SJCRH30 (cell line): ENCODE measurements around the gene UNC79. TPM values are rescaled to one million over a fixed set of nuclear protein-coding genes. Genes with fewer than 3 reads are reported as not detected.
A peak's percentile ranks its signal among the peaks of the same experiment; 100 is the strongest.

Experiments used
- DNase-seq, 2 experiments: peaks; one replicate each; pipeline ENCODE4 v3.0.0-alpha.2; 2015 to 2020
- H3K27ac ChIP-seq: fragments of 250-450 bp; sonication (Bioruptor Pico); 2 replicates; pipeline ENCODE4 v1.5.1; 2020; ENCODE audit warnings: mild to moderate bottlenecking, moderate library complexity
- H3K27me3 ChIP-seq: fragments of 250-450 bp; sonication (Bioruptor Pico); 2 replicates; pipeline ENCODE4 v1.5.1; 2020; ENCODE audit warnings: mild to moderate bottlenecking, moderate library complexity
- H3K36me3 ChIP-seq: fragments of 250-450 bp; sonication (Bioruptor Pico); 2 replicates; pipeline ENCODE4 v1.5.1; 2020; ENCODE audit warnings: mild to moderate bottlenecking, moderate library complexity
- H3K4me1 ChIP-seq: fragments of 250-450 bp; sonication (Bioruptor Pico); 2 replicates; pipeline ENCODE4 v1.5.1; 2020; ENCODE audit warnings: mild to moderate bottlenecking, moderate library complexity
- H3K4me3 ChIP-seq: fragments of 250-450 bp; sonication (Bioruptor Pico); 2 replicates; pipeline ENCODE4 v1.5.1; 2020; ENCODE audit warnings: mild to moderate bottlenecking, moderate library complexity
- H3K9me3 ChIP-seq: fragments of 250-450 bp; sonication (Bioruptor Pico); replicated peaks from 2 replicates; pipeline ENCODE4 v1.5.1; 2020; ENCODE audit warnings: mild to moderate bottlenecking, moderate library complexity
- total RNA-seq: library from RNA; depleted of rRNA; stranded (reverse); fragments of >200 nt; shearing (Covaris generic); gene quantifications from 2 replicates; pipeline ENCODE4 v1.2.3, GENCODE V29; 2014

UNC79 gene
- total RNA-seq, 1 experiment from 2014 or later = not detected

- no peak overlapping the region for H3K27ac ChIP-seq
- no peaks in the 10 kb centered on the region for H3K27me3 ChIP-seq
- H3K36me3 ChIP-seq = no peaks in the 10 kb centered on the region
- no peaks in the 10 kb centered on the region for H3K4me1 ChIP-seq
- no peak overlapping the region for H3K4me3 ChIP-seq
- no peaks in the 10 kb centered on the region for H3K9me3 ChIP-seq
- no peak for DNase-seq
Observed at GRCh38 chr14:93525696-93526451, 95.1 kb downstream of the UNC79 start.

GRCh38 chr14:93527203-93527607 lies 96.5 kb downstream of the UNC79 start:
- no peaks in the 10 kb centered on the region for H3K9me3 ChIP-seq
- no peak overlapping the region for H3K27ac ChIP-seq
- no peaks in the 10 kb centered on the region for H3K36me3 ChIP-seq
- H3K4me3 ChIP-seq = no peak overlapping the region
- no peaks in the 10 kb centered on the region for H3K4me1 ChIP-seq
- no peak for DNase-seq
- no peaks in the 10 kb centered on the region for H3K27me3 ChIP-seq

- Histone ChIP-seq H3K27me3 (no peaks in the 10 kb centered on the region), H3K4me1 (no peaks in the 10 kb centered on the region), H3K27ac (no peak overlapping the region), H3K4me3 (no peak overlapping the region), H3K9me3 (no peaks in the 10 kb centered on the region), H3K36me3 (no peaks in the 10 kb centered on the region)
- no peak for DNase-seq
Observed at GRCh38 chr14:93528884-93529558, 98.3 kb downstream of the UNC79 start.

GRCh38 chr14:93531644-93532043 lies 100.9 kb downstream of the UNC79 start:
- Histone ChIP-seq H3K27me3 (no peaks in the 10 kb centered on the region), H3K36me3 (no peaks in the 10 kb centered on the region), H3K9me3 (no peaks in the 10 kb centered on the region), H3K4me3 (no peak overlapping the region), H3K27ac (no peak overlapping the region), H3K4me1 (no peaks in the 10 kb centered on the region)
- no peak for DNase-seq

GRCh38 chr14:93532541-93532940 lies 101.8 kb downstream of the UNC79 start:
- no peaks in the 10 kb centered on the region for H3K4me1 ChIP-seq
- no peak overlapping the region for H3K4me3 ChIP-seq
- H3K27me3 ChIP-seq = no peaks in the 10 kb centered on the region
- no peaks in the 10 kb centered on the region for H3K9me3 ChIP-seq
- no peaks in the 10 kb centered on the region for H3K36me3 ChIP-seq
- no peak for DNase-seq
- H3K27ac ChIP-seq = no peak overlapping the region

- Histone ChIP-seq H3K27ac (no peak overlapping the region), H3K36me3 (no peaks in the 10 kb centered on the region), H3K4me3 (no peak overlapping the region), H3K9me3 (no peaks in the 10 kb centered on the region), H3K4me1 (no peaks in the 10 kb centered on the region), H3K27me3 (no peaks in the 10 kb centered on the region)
- DNase-seq = no peak
Observed at GRCh38 chr14:93533437-93533836, 102.7 kb downstream of the UNC79 start.

GRCh38 chr14:93533842-93534241 lies 103.1 kb downstream of the UNC79 start:
- no peaks in the 10 kb centered on the region for H3K4me1 ChIP-seq
- no peaks in the 10 kb centered on the region for H3K9me3 ChIP-seq
- H3K4me3 ChIP-seq = no peak overlapping the region

GRCh38 chr14:93535537-93535936 lies 104.8 kb downstream of the UNC79 start:
- Histone ChIP-seq H3K4me1 (no peaks in the 10 kb centered on the region), H3K4me3 (no peak overlapping the region), H3K36me3 (no peaks in the 10 kb centered on the region), H3K27me3 (no peaks in the 10 kb centered on the region), H3K27ac (no peak overlapping the region), H3K9me3 (no peaks in the 10 kb centered on the region)
- DNase-seq = no peak

More at GRCh38 chr14:93533842-93534241, 103.1 kb downstream of the UNC79 start:
- Histone ChIP-seq H3K27me3 (no peaks in the 10 kb centered on the region), H3K27ac (no peak overlapping the region), H3K36me3 (no peaks in the 10 kb centered on the region)
- DNase-seq = no peak

- Histone ChIP-seq H3K36me3 (no peaks in the 10 kb centered on the region), H3K27ac (no peak overlapping the region), H3K4me1 (no peaks in the 10 kb centered on the region), H3K9me3 (no peaks in the 10 kb centered on the region), H3K4me3 (no peak overlapping the region), H3K27me3 (no peaks in the 10 kb centered on the region)
- peak in 1 of 2 experiments; percentile 23 for DNase-seq
Observed at GRCh38 chr14:93536945-93537344, 106.2 kb downstream of the UNC79 start.

GRCh38 chr14:93537951-93538350 lies 107.2 kb downstream of the UNC79 start:
- DNase-seq = no peak
- H3K27ac ChIP-seq = no peak overlapping the region
- no peaks in the 10 kb centered on the region for H3K27me3 ChIP-seq
- H3K4me1 ChIP-seq = no peaks in the 10 kb centered on the region
- no peaks in the 10 kb centered on the region for H3K9me3 ChIP-seq
- no peak overlapping the region for H3K4me3 ChIP-seq
- no peaks in the 10 kb centered on the region for H3K36me3 ChIP-seq

GRCh38 chr14:93538413-93538812 lies 107.7 kb downstream of the UNC79 start:
- Histone ChIP-seq H3K27ac (no peak overlapping the region), H3K9me3 (no peaks in the 10 kb centered on the region), H3K4me3 (no peak overlapping the region), H3K36me3 (no peaks in the 10 kb centered on the region), H3K4me1 (no peaks in the 10 kb centered on the region), H3K27me3 (no peaks in the 10 kb centered on the region)
- peak; percentile 9 to 15 for DNase-seq

GRCh38 chr14:93540235-93540634 lies 109.5 kb downstream of the UNC79 start:
- Histone ChIP-seq H3K9me3 (no peaks in the 10 kb centered on the region), H3K4me1 (no peaks in the 10 kb centered on the region)
- no peak for DNase-seq

GRCh38 chr14:93543766-93544165 lies 113.0 kb downstream of the UNC79 start:
- Histone ChIP-seq H3K27me3 (no peaks in the 10 kb centered on the region), H3K9me3 (no peaks in the 10 kb centered on the region), H3K4me1 (no peaks in the 10 kb centered on the region), H3K27ac (no peak overlapping the region), H3K4me3 (no peak overlapping the region), H3K36me3 (no peaks in the 10 kb centered on the region)
- DNase-seq = peak in 1 of 2 experiments; percentile 28

More at GRCh38 chr14:93540235-93540634, 109.5 kb downstream of the UNC79 start:
- Histone ChIP-seq H3K4me3 (no peak overlapping the region), H3K27me3 (no peaks in the 10 kb centered on the region), H3K36me3 (no peaks in the 10 kb centered on the region), H3K27ac (no peak overlapping the region)

GRCh38 chr14:93544212-93544611 lies 113.5 kb downstream of the UNC79 start:
- Histone ChIP-seq H3K4me3 (no peak overlapping the region), H3K27ac (no peak overlapping the region), H3K9me3 (no peaks in the 10 kb centered on the region), H3K27me3 (no peaks in the 10 kb centered on the region; the same call in 1 of the 2 replicates), H3K36me3 (no peaks in the 10 kb centered on the region), H3K4me1 (no peaks in the 10 kb centered on the region)
- DNase-seq = no peak

GRCh38 chr14:93546642-93547041 lies 115.9 kb downstream of the UNC79 start:
- Histone ChIP-seq H3K4me3 (no peak overlapping the region), H3K27me3 (no peaks in the 10 kb centered on the region; the same call in 1 of the 2 replicates), H3K27ac (no peak overlapping the region), H3K9me3 (no peaks in the 10 kb centered on the region), H3K4me1 (no peaks in the 10 kb centered on the region), H3K36me3 (no peaks in the 10 kb centered on the region)
- no peak for DNase-seq
